ENCODE measurements around the gene GRIK4. TPM values are rescaled to one million over a fixed set of nuclear protein-coding genes. Genes with fewer than 3 reads are reported as not detected.

Gene GRIK4
- total RNA-seq, 1 donor from 2014 or later = 0.36 TPM

DNA sequence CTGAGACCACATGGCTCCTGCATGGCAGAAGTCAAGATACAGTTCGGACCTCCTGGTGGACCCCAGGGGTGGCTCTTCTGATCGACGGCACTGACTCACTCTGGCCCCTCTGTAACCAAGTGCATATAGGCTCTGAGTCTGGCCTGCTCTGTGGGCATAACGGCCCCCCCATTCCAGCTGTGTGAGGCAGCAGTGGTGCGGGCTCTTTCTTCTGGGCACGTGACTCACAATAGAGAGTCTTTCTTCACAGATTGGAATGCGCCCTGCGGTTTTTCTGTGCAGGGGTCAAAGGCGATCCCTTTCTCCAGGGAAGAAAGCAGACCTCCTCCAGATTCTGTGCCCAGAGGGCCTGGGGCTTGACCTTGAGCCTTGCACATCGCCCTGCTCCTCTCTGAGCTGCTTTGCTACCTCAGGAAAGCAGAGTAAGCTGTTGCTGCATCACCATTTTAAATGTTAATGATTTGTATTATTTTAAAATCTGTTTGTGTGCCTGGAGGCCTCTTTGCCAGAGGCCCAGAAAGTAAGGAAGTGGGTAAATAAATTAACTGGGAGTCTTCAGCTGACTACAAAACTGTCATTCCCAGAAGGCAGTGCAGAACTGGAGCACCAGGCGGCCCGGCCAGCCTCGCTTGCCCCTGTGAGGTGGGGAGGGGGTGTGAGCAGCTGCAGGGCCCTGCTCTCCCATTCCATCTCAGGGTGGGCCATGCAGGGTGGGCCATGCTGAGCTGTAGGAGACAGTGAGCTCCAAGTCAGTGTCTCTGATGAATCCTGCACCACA lies 199.0 kb downstream of the GRIK4 start:
- Histone ChIP-seq H3K79me2 (ENCODE audit: low read depth) (no peaks in the 10 kb centered on the region), H3F3A (ENCODE audit: low read depth) (peaks cover 2% of the 10 kb centered on the region), H3K27ac (no peak overlapping the region), H3K4me2 (no peak overlapping the region), H3K4me3 (no peak overlapping the region), H3K36me3 (no peaks in the 10 kb centered on the region), H2AFZ (replicated peaks) (no peak overlapping the region), H4K20me1 (ENCODE audit: low read depth) (no peaks in the 10 kb centered on the region), H3K9me3 (ENCODE audit: low read depth) (no peaks in the 10 kb centered on the region), H3K27me3 (peaks cover 29% of the 10 kb centered on the region), H3K9ac (no peak overlapping the region), H3K4me1 (peaks cover 10% of the 10 kb centered on the region)
- H3K4me1 Mint-ChIP-seq = peaks cover 69% of the 10 kb centered on the region
- H3K27me3 Mint-ChIP-seq (ENCODE audit: insufficient read depth, low read depth) = peaks cover 22% of the 10 kb centered on the region
- H3K9me3 Mint-ChIP-seq = peaks cover 19% of the 10 kb centered on the region
- TF ChIP-seq EZH2 (IDR thresholded peaks at IDR 0.05) (no peak), EZH2phosphoT487 (IDR thresholded peaks at IDR 0.05) (no peak)
- TF ChIP-seq, protein P1, sequence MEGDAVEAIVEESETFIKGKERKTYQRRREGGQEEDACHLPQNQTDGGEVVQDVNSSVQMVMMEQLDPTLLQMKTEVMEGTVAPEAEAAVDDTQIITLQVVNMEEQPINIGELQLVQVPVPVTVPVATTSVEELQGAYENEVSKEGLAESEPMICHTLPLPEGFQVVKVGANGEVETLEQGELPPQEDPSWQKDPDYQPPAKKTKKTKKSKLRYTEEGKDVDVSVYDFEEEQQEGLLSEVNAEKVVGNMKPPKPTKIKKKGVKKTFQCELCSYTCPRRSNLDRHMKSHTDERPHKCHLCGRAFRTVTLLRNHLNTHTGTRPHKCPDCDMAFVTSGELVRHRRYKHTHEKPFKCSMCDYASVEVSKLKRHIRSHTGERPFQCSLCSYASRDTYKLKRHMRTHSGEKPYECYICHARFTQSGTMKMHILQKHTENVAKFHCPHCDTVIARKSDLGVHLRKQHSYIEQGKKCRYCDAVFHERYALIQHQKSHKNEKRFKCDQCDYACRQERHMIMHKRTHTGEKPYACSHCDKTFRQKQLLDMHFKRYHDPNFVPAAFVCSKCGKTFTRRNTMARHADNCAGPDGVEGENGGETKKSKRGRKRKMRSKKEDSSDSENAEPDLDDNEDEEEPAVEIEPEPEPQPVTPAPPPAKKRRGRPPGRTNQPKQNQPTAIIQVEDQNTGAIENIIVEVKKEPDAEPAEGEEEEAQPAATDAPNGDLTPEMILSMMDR (IDR thresholded peaks at IDR 0.05) = no peak
- peaks cover 3% of the 10 kb centered on the region for H3K36me3 Mint-ChIP-seq
- peak; percentile 72 for DNase-seq (ENCODE audit: low spot score)
- peak overlapping the region; percentile 61 for H3K27ac Mint-ChIP-seq
- peak overlapping the region; percentile 67 for H3K4me3 Mint-ChIP-seq

DNA sequence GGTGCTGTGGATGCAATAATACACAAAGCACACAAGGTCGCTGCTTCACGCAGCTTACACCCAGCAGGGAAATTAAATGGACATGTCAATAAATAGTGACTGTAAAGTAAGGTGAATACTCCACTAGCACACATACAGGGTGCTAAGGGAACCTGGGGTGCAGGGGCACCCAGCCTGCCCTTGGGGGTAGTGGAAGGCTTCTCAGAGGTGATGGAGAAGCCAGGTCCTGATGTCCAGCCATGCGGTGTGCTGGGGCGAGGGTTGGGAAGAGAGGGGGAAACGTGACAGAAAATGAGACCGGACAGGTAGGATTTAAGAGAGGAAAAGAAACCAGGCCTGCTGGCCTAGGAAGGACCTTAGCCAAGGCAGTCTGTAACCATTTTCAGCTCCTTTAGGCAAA lies 200.5 kb downstream of the GRIK4 start:
- Histone ChIP-seq H3K4me3 (no peak overlapping the region), H3K4me1 (peaks cover 10% of the 10 kb centered on the region), H2AFZ (replicated peaks) (no peak overlapping the region), H3K36me3 (no peaks in the 10 kb centered on the region), H3K4me2 (no peak overlapping the region), H4K20me1 (ENCODE audit: low read depth) (no peaks in the 10 kb centered on the region), H3K9me3 (ENCODE audit: low read depth) (no peaks in the 10 kb centered on the region), H3K79me2 (ENCODE audit: low read depth) (no peaks in the 10 kb centered on the region), H3K27me3 (peaks cover 29% of the 10 kb centered on the region), H3K9ac (no peak overlapping the region), H3F3A (ENCODE audit: low read depth) (peaks cover 2% of the 10 kb centered on the region), H3K27ac (no peak overlapping the region)
- H3K27me3 Mint-ChIP-seq (ENCODE audit: insufficient read depth, low read depth) = peaks cover 16% of the 10 kb centered on the region
- H3K36me3 Mint-ChIP-seq = no peaks in the 10 kb centered on the region
- TF ChIP-seq, protein P1 (IDR thresholded peaks at IDR 0.05) = no peak
- TF ChIP-seq EZH2 (IDR thresholded peaks at IDR 0.05) = no peak
- no peak for TF ChIP-seq EZH2phosphoT487 (IDR thresholded peaks at IDR 0.05)
- no peak for DNase-seq (ENCODE audit: low spot score)
- H3K4me3 Mint-ChIP-seq = no peak overlapping the region
- peaks cover 5% of the 10 kb centered on the region for H3K9me3 Mint-ChIP-seq
- peaks cover 73% of the 10 kb centered on the region for H3K4me1 Mint-ChIP-seq
- H3K27ac Mint-ChIP-seq = no peak overlapping the region

DNA sequence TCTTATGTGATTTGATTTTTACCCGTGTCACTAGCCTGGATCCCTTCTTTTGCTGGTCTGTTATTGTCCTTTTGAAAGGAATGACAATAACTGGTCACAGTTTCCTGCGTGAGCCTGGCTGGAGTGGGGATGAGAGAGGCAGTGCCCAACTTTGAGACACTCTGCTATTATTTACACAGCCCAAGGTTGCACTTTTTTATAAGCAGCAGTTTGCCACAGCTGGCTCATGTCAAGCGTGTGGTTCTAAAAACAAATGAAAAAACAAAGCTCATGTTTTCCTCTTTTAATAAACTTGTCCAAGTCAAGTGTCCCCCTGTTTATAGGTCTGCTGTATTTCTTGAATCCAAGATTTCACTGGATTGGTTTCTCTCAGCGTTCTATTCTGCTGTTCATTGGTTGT lies 201.3 kb downstream of the GRIK4 start:
- Histone ChIP-seq H3K4me1 (peaks cover 15% of the 10 kb centered on the region), H3K9me3 (ENCODE audit: low read depth) (no peaks in the 10 kb centered on the region), H3K4me3 (no peak overlapping the region), H2AFZ (replicated peaks) (no peak overlapping the region), H3K4me2 (no peak overlapping the region), H3K27me3 (peaks cover 29% of the 10 kb centered on the region), H3K9ac (no peak overlapping the region), H3K36me3 (no peaks in the 10 kb centered on the region), H3K79me2 (ENCODE audit: low read depth) (no peaks in the 10 kb centered on the region), H3K27ac (no peak overlapping the region), H3F3A (ENCODE audit: low read depth) (peaks cover 2% of the 10 kb centered on the region), H4K20me1 (ENCODE audit: low read depth) (no peaks in the 10 kb centered on the region)
- peaks cover 76% of the 10 kb centered on the region for H3K4me1 Mint-ChIP-seq
- DNase-seq (ENCODE audit: low spot score) = no peak
- no peaks in the 10 kb centered on the region for H3K36me3 Mint-ChIP-seq
- H3K4me3 Mint-ChIP-seq = no peak overlapping the region
- H3K27ac Mint-ChIP-seq = peak overlapping the region; percentile 16
- TF ChIP-seq, protein P1 (IDR thresholded peaks at IDR 0.05) = no peak
- TF ChIP-seq EZH2phosphoT487 (IDR thresholded peaks at IDR 0.05) = no peak
- TF ChIP-seq EZH2 (IDR thresholded peaks at IDR 0.05) = no peak
- H3K27me3 Mint-ChIP-seq (ENCODE audit: insufficient read depth, low read depth) = peaks cover 12% of the 10 kb centered on the region
- no peaks in the 10 kb centered on the region for H3K9me3 Mint-ChIP-seq
